HCT116 (cell line): ENCODE data around the gene ESRRG. TPM values are rescaled to one million over a fixed set of nuclear protein-coding genes. Genes with fewer than 3 reads are reported as not detected.

Experiments used
- ATAC-seq: fragments of 200-7000 bp; cut with Tn5 transposase; 2 replicates; pipeline ENCODE4 v1.9.1; 2020; ENCODE audit warnings: mild to moderate bottlenecking, moderate library complexity
- BruUV-seq: library from RNA; stranded (reverse); fragments of 400-500 nt; replicated peaks from 2 replicates; lab custom pipeline; 2021; lab: Mats Ljungman, UMichigan
- CTCF ChIA-PET: fragments of 300-600 bp; sonication (Branson Sonifier 250); formaldehyde crosslinking; loops from one replicate; lab custom pipeline; 2021; ENCODE audit warnings: antibody characterized with exemption; lab: Charles Lee
- POLR2A ChIA-PET: fragments of 300-600, 350-600 bp; sonication (Branson Sonifier 250); formaldehyde crosslinking; loops from one replicate; lab custom pipeline; 2021; ENCODE audit warnings: antibody characterized with exemption; lab: Charles Lee
- RAD21 ChIA-PET, 2 experiments: fragments of 300-600 bp; sonication (Branson Sonifier 250); formaldehyde crosslinking; loops; one replicate each; lab custom pipeline; 2023; ENCODE audit warnings: low total read pairs in 2 of 2; ENCODE audit not compliant: uncharacterized antibody in 2 of 2, unreplicated experiment in 2 of 2, low non-redundant PET in 1 of 2; lab: Charles Lee
- DNase-seq: peaks from one replicate; pipeline ENCODE4 v3.0.0-alpha.2; 2010; ENCODE audit warnings: low read depth, low spot score
- H2AFZ ChIP-seq: fragments of 200-600 bp; shearing (Covaris generic), sonication (generic); 2 replicates; pipeline ENCODE4 v1.6.1; 2017; ENCODE audit warnings: low read depth, mixed run types, mixed read lengths, antibody characterized with exemption, low read length; ENCODE audit not compliant: poor library complexity, severe bottlenecking
- H3K27ac ChIP-seq: 2 replicates; pipeline ENCODE4 v1.5.1; 2012; ENCODE audit warnings: low read depth, low read length
- H3K27me3 ChIP-seq: fragments of 200-600 bp; sonication (generic); 2 replicates; pipeline ENCODE4 v1.6.1; 2016; ENCODE audit warnings: mixed run types, low read length, mixed read lengths; ENCODE audit not compliant: insufficient read depth
- H3K36me3 ChIP-seq, 2 experiments: fragments of 200-500 bp in 1 of 2; fragments of 200-600 bp in 1 of 2; sonication (Bioruptor generic) in 1 of 2; sonication (generic) in 1 of 2; 2 replicates each; pipeline versions ENCODE4 v1.5.1 to v1.6.1; 2014 to 2016; ENCODE audit warnings: low read length in 2 of 2, inconsistent platforms in 1 of 2, mixed read lengths in 1 of 2, mixed run types in 1 of 2; ENCODE audit not compliant: insufficient read depth in 2 of 2, control insufficient read depth in 1 of 2
- H3K4me1 ChIP-seq, 2 experiments: fragments of 200-600 bp in 1 of 2; sonication (generic) in 1 of 2; 2 replicates each; pipeline versions ENCODE4 v1.5.1 to v1.6.1; 2012 to 2017; ENCODE audit warnings: low read length in 2 of 2, inconsistent platforms in 1 of 2, mild to moderate bottlenecking in 1 of 2, mixed read lengths in 1 of 2, mixed run types in 1 of 2, moderate library complexity in 1 of 2; ENCODE audit not compliant: insufficient read depth in 2 of 2, control insufficient read depth in 1 of 2
- H3K4me2 ChIP-seq: fragments of 200-600 bp; sonication (generic); 2 replicates; pipeline ENCODE4 v1.6.1; 2017; ENCODE audit warnings: mixed run types, low read length, mixed read lengths
- H3K4me3 ChIP-seq, 2 experiments: fragments of 200-600 bp in 1 of 2; sonication (generic) in 1 of 2; replicated peaks in 1 of 2; 2 replicates each; pipeline ENCODE4 v1.5.1; 2011 to 2016; ENCODE audit warnings: low read length in 2 of 2, control low read depth in 1 of 2, low read depth in 1 of 2, mild to moderate bottlenecking in 1 of 2, mixed read lengths in 1 of 2, mixed run types in 1 of 2
- H3K79me2 ChIP-seq: fragments of 200-600 bp; sonication (generic); 2 replicates; pipeline ENCODE4 v1.6.1; 2017; ENCODE audit warnings: mild to moderate bottlenecking, mixed run types, low read length, moderate library complexity, mixed read lengths; ENCODE audit not compliant: insufficient read depth
- H3K9ac ChIP-seq: fragments of 200-600 bp; sonication (generic); 2 replicates; pipeline ENCODE4 v1.6.1; 2016; ENCODE audit warnings: low read length, mixed read lengths
- H3K9me2 ChIP-seq: fragments of 200-600 bp; sonication (generic), shearing (Covaris generic); 2 replicates; pipeline ENCODE4 v1.6.1; 2017; ENCODE audit warnings: mixed run types, mild to moderate bottlenecking, moderate library complexity; ENCODE audit not compliant: insufficient read depth
- H3K9me3 ChIP-seq, 2 experiments: fragments of 200-500 bp in 1 of 2; fragments of 200-600 bp in 1 of 2; sonication (Bioruptor generic) in 1 of 2; sonication (generic) in 1 of 2; 2 replicates each; pipeline ENCODE4 v1.6.1; 2014 to 2017; ENCODE audit warnings: low read length in 2 of 2, mixed read lengths in 2 of 2, inconsistent platforms in 1 of 2, low read depth in 1 of 2, mild to moderate bottlenecking in 1 of 2, mixed run types in 1 of 2, moderate library complexity in 1 of 2; ENCODE audit not compliant: control insufficient read depth in 1 of 2, insufficient read depth in 1 of 2
- H4K20me1 ChIP-seq: fragments of 200-600 bp; sonication (generic), shearing (Covaris generic); 2 replicates; pipeline ENCODE4 v1.6.1; 2017; ENCODE audit warnings: mixed run types, mild to moderate bottlenecking, moderate library complexity; ENCODE audit not compliant: insufficient read depth
- CBX3 ChIP-seq: IDR thresholded peaks from 2 replicates; pipeline ENCODE4 v1.6.1; 2012; ENCODE audit warnings: low read depth
- CEBPB ChIP-seq: IDR thresholded peaks from 2 replicates; pipeline ENCODE4 v1.6.1; 2012; ENCODE audit warnings: low read depth
- EGR1 ChIP-seq: IDR thresholded peaks from 2 replicates; pipeline ENCODE4 v1.6.1; 2012; ENCODE audit warnings: low read depth
- EZH2 ChIP-seq: fragments of 200-600 bp; sonication (generic); IDR thresholded peaks from 2 replicates; pipeline ENCODE4 v1.6.1; 2017; ENCODE audit warnings: antibody characterized with exemption, mixed run types
- EZH2phosphoT487 ChIP-seq: fragments of 200-600 bp; IDR thresholded peaks from 2 replicates; pipeline ENCODE4 v1.6.1; 2018; ENCODE audit warnings: antibody characterized with exemption, borderline replicate concordance
- FOSL1 ChIP-seq: IDR thresholded peaks from 2 replicates; pipeline ENCODE4 v1.6.1; 2012; ENCODE audit warnings: low read depth
- MAX ChIP-seq: IDR thresholded peaks from 2 replicates; pipeline ENCODE4 v1.6.1; 2012
- POLR2AphosphoS5 ChIP-seq: IDR thresholded peaks from 2 replicates; pipeline ENCODE4 v1.6.1; 2011; ENCODE audit warnings: mild to moderate bottlenecking, low read depth, low read length, moderate library complexity
- REST ChIP-seq: IDR thresholded peaks from 2 replicates; pipeline ENCODE4 v1.6.1; 2012; ENCODE audit warnings: low read depth
- SIN3A ChIP-seq: IDR thresholded peaks from 2 replicates; pipeline ENCODE4 v1.6.1; 2012; ENCODE audit warnings: low read depth
- SP1 ChIP-seq: IDR thresholded peaks from 2 replicates; pipeline ENCODE4 v1.6.1; 2012; ENCODE audit warnings: low read depth
- SRF ChIP-seq: IDR thresholded peaks from 2 replicates; pipeline ENCODE4 v1.6.1; 2012; ENCODE audit warnings: low read depth
- TCF7L2 ChIP-seq: IDR thresholded peaks from 2 replicates; pipeline ENCODE4 v1.7.0; 2011; ENCODE audit warnings: borderline replicate concordance, inconsistent platforms; ENCODE audit not compliant: insufficient read depth, insufficient read length; ENCODE audit errors: extremely low read depth
- YY1 ChIP-seq: IDR thresholded peaks from 2 replicates; pipeline ENCODE4 v1.6.1; 2011; ENCODE audit warnings: low read length, low read depth, moderate library complexity, mild to moderate bottlenecking; ENCODE audit not compliant: insufficient replicate concordance; ENCODE audit errors: extremely low read depth
- ZBTB33 ChIP-seq: IDR thresholded peaks from 2 replicates; pipeline ENCODE4 v1.6.1; 2011; ENCODE audit warnings: mild to moderate bottlenecking, low read length, moderate library complexity; ENCODE audit not compliant: insufficient replicate concordance; ENCODE audit errors: extremely low read depth
- ZFX ChIP-seq: fragments of 450-650 bp; IDR thresholded peaks from 2 replicates; pipeline ENCODE4 v1.6.1; 2017
- ZNF274 ChIP-seq: fragments of 200-500 bp; sonication (Bioruptor generic); IDR thresholded peaks from 2 replicates; pipeline ENCODE4 v1.6.1; 2014; ENCODE audit warnings: mild to moderate bottlenecking, low read depth, low read length, inconsistent platforms
- intact Hi-C: fragments of 100-400 bp; cut with micrococcal nuclease; formaldehyde crosslinking; loops from 2 replicates; pipeline ENCODE4 v1.10.0; 2022
- total RNA-seq: library from RNA; stranded (reverse); gene quantifications from one replicate; pipeline ENCODE4 v1.2.1, GENCODE V29; 2021; ENCODE audit not compliant: unreplicated experiment

Gene ESRRG
- total RNA-seq, 1 experiment from 2014 or later = not detected

GRCh38 chr1:216721863-216722262 lies 1.4 kb downstream of the ESRRG start:
- ATAC-seq = no peak

More at GRCh38 chr1:216721863-216722262, 1.4 kb downstream of the ESRRG start:
- H3K9me3 ChIP-seq = no peaks in the 10 kb centered on the region
- intact Hi-C loops = no loop called here
- BruUV-seq = no TSS peak
- H3K4me2 ChIP-seq = no peak overlapping the region
- ChIA-PET POLR2A (no interaction called here), RAD21 (interaction anchor here in 1 of 2 experiments (0.6 kb wide), 1 partner anchor 135 kb away, joined by 4 read pairs; no protein-coding TSS in a partner anchor), CTCF (no interaction called here)
- H3K4me1 ChIP-seq = no peaks in the 10 kb centered on the region
- no peaks in the 10 kb centered on the region for H3K36me3 ChIP-seq
- H3K27ac ChIP-seq = no peak overlapping the region
- H3K9me2 ChIP-seq = no peaks in the 10 kb centered on the region
- H3K4me3 ChIP-seq = no peak overlapping the region
- H3K27me3 ChIP-seq = no peaks in the 10 kb centered on the region
- TF ChIP-seq CEBPB (no peak), EZH2 (no peak), YY1 (no peak), MAX (no peak), POLR2AphosphoS5 (no peak), SIN3A (no peak), FOSL1 (no peak), SRF (no peak), CBX3 (no peak), EGR1 (no peak), ZNF274 (no peak), SP1 (no peak), ZBTB33 (no peak), TCF7L2 (no peak), ZFX (no peak), EZH2phosphoT487 (no peak), REST (no peak)
- H4K20me1 ChIP-seq = no peaks in the 10 kb centered on the region
- DNase-seq = no peak
- H2AFZ ChIP-seq = no peak overlapping the region
- H3K79me2 ChIP-seq = no peaks in the 10 kb centered on the region
- H3K9ac ChIP-seq = no peak overlapping the region
